Gastroesophageal sphincter (tissue), 3 donors: ENCODE results near the gene ADRA2C.

Source experiments
- EP300 ChIP-seq: sonication (generic); formaldehyde crosslinking; IDR thresholded peaks from one replicate; pipeline ENCODE4 v1.6.1; 2017; ENCODE audit warnings: antibody characterized with exemption, mild to moderate bottlenecking
- POLR2A ChIP-seq, 2 donors: fragments of 450-650 bp; IDR thresholded peaks; one replicate each; pipeline ENCODE4 v1.6.1; 2017; ENCODE audit warnings: antibody characterized with exemption in 2 of 2, mild to moderate bottlenecking in 2 of 2, moderate library complexity in 1 of 2
- POLR2AphosphoS5 ChIP-seq: sonication (generic); formaldehyde crosslinking; IDR thresholded peaks from one replicate; pipeline ENCODE4 v1.6.1; 2017; ENCODE audit warnings: antibody characterized with exemption
- TF ChIP-seq, protein P1 (sequence below), 4 experiments: fragments of 200-600 bp in 2 of 4; fragments of 450-650 bp in 2 of 4; sonication (generic) in 1 of 4; IDR thresholded peaks; one replicate each; pipeline ENCODE4 v1.5.1; 2017 to 2019; ENCODE audit warnings: antibody characterized with exemption in 4 of 4, mild to moderate bottlenecking in 2 of 4, moderate library complexity in 2 of 4

DNA sequence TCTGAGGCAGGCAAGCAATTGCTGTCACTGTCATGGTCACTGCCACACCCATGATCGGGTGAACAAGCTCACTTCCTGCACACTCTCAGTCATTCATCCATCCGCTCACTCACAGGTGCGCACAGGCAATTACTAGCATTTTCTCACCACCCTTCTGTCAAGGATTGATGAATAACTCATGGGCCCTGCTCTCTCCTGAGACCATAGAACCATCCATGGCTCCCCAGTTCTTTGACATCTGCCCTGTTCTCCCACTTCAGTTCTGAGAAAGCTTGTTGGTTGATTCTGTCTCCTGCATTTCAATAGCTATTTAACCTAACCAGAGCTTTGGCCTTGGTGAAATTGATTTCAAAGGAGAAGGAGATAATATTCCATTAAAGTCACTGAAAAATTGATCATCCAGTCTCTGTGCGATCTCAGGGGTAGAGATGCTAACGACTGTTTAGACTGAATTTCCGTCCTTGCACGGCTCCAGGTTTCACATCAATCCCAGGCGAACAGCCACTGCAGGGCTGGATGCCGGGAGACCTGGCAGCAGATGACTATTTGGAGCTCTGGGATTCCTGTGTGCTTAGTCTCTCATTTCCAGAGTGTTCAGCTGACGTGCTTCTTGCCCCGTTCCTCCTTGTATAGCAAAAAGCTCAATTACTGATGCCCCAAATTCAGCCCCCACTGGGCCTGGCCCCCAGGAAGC, 36.9 kb upstream of the ADRA2C start:
- TF ChIP-seq POLR2A (IDR thresholded peaks at IDR 0.05) = no peak
- TF ChIP-seq, protein P1, sequence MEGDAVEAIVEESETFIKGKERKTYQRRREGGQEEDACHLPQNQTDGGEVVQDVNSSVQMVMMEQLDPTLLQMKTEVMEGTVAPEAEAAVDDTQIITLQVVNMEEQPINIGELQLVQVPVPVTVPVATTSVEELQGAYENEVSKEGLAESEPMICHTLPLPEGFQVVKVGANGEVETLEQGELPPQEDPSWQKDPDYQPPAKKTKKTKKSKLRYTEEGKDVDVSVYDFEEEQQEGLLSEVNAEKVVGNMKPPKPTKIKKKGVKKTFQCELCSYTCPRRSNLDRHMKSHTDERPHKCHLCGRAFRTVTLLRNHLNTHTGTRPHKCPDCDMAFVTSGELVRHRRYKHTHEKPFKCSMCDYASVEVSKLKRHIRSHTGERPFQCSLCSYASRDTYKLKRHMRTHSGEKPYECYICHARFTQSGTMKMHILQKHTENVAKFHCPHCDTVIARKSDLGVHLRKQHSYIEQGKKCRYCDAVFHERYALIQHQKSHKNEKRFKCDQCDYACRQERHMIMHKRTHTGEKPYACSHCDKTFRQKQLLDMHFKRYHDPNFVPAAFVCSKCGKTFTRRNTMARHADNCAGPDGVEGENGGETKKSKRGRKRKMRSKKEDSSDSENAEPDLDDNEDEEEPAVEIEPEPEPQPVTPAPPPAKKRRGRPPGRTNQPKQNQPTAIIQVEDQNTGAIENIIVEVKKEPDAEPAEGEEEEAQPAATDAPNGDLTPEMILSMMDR (IDR thresholded peaks at IDR 0.05) = no peak
- no peak for TF ChIP-seq EP300
- peak; percentile 24 for TF ChIP-seq POLR2AphosphoS5
